ENCODE measurements around the gene PTRH2.
A peak's percentile ranks its signal among the peaks of the same experiment; 100 is the strongest.
"Not testable (repeated sequence)": the region's sequence is repeated elsewhere in the genome, so short reads cannot be mapped to it uniquely, and the experiment has no call there.

Gene PTRH2

GRCh38 chr17:59707149-59707970 is at the start of gene PTRH2, which contains the start of gene VMP1:
Gene PTRH2 (minus strand): TSS chr17:59707430. CDS start chr17:59697978, 9,452 bp downstream.
Gene VMP1 (plus strand): TSS chr17:59707654. CDS start chr17:59731447, 23,793 bp downstream.
- peak; percentile 100 for DNase-seq

- DNase-seq = no peak
Measured at GRCh38 chr17:59756236-59756818, 49.1 kb upstream of the PTRH2 start.

GRCh38 chr17:59755069-59755468 is 47.8 kb upstream of the PTRH2 start:
- DNase-seq = not testable (repeated sequence)

DNA sequence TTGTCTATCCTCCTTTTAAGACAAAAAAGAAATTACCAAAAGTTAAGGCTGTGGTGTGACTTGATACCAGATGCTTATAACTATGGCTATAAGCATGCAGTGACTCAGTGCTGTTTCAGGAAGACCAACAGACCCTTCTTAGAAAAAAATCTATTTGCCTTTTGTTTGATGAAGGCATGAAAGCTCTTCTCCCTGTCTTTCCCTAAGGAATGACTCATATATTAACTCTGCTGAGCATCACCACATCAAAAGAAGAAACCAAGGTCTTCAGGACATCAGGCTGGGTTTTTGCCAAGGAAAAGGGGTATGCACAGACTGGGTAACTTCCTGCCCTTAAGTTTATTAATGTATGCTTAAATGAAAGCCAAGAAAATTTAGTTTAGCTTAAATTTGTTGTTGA is 47.3 kb upstream of the PTRH2 start:
- no peak for DNase-seq

GRCh38 chr17:59753522-59754467 is 46.6 kb upstream of the PTRH2 start:
- DNase-seq = peak; percentile 64

DNA sequence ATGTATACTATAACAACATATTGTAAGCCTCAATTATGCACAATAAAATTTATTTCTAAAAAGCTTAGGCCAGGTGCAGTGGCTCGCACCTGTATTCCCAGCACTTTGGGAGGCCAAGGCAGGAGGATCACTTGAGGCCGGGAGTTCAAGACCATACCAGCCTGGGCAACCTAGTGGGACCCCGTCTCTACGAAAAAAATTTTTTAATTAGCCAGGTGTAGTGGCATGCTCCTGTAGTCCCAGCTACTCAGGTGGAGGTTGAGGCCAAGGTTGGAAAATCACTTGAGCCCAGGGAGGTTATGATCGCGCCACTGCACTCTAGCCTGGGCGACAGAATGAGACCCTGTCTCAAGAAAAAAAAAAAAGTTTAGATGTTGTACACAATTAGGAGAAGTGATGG is 45.7 kb upstream of the PTRH2 start:
- no peak for DNase-seq

- no peak for DNase-seq
Measured at GRCh38 chr17:59752446-59752845, 45.2 kb upstream of the PTRH2 start.

GRCh38 chr17:59751955-59752413 is 44.8 kb upstream of the PTRH2 start:
- DNase-seq = no peak

GRCh38 chr17:59748591-59748990 is 41.4 kb upstream of the PTRH2 start:
- no peak for DNase-seq

- peak; percentile 10 for DNase-seq
Measured at GRCh38 chr17:59746849-59747445, 39.7 kb upstream of the PTRH2 start.

GRCh38 chr17:59745040-59745439 is 37.8 kb upstream of the PTRH2 start:
- DNase-seq = no peak

GRCh38 chr17:59743842-59744241 is 36.6 kb upstream of the PTRH2 start:
- no peak for DNase-seq

GRCh38 chr17:59737324-59737723 is 30.1 kb upstream of the PTRH2 start:
- no peak for DNase-seq

GRCh38 chr17:59734226-59734625 is 27.0 kb upstream of the PTRH2 start:
- no peak for DNase-seq

GRCh38 chr17:59733697-59734096 is 26.5 kb upstream of the PTRH2 start:
- no peak for DNase-seq

- DNase-seq = no peak
Measured at GRCh38 chr17:59730268-59730834, 23.1 kb upstream of the PTRH2 start.

GRCh38 chr17:59727817-59728533 is 20.7 kb upstream of the PTRH2 start:
- DNase-seq = no peak

GRCh38 chr17:59725691-59726090 is 18.5 kb upstream of the PTRH2 start:
- DNase-seq = no peak

GRCh38 chr17:59723607-59724006 is 16.4 kb upstream of the PTRH2 start:
- no peak for DNase-seq

GRCh38 chr17:59723041-59723440 is 15.8 kb upstream of the PTRH2 start:
- DNase-seq = no peak

DNA sequence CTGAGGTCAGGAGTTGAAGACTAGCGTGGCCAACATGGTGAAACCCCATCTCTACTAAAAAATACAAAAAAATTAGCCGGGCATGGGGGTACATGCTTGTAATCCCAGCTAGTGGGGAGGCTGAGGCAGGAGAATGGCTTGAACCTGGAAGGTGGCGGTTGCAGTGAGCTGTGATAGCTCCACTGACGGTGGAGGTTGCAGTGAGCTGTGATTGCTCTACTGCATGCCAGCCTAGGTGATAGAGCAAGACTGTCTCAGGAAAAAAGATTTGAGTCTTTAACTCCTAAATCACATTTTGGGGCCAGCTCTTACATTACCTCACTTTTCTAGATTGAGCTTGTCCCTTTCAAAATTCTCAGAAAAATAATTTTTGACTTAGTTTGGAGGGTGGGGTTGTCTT is 15.4 kb upstream of the PTRH2 start:
- no peak for DNase-seq

DNA sequence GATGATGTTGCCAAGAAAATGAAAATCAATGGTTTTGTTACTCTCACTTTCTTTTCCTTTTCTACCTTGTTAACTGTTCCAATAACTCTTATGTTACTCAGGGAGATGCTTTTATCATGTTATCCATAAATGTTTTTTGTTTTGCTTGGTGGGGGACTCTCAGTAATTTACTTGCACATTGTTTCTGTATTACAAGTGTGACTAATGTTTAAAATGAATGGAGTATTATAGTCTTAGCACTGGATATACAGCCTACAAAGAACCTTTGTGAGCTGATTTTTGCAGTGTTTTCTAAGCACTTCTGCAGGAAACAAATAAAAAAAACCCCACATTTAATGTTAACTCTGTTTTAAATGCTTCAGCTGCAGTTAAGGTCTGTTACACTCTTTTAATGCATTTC is 12.3 kb upstream of the PTRH2 start:
- no peak for DNase-seq
